ENCODE measurements around the gene SLITRK5. TPM values are rescaled to one million over a fixed set of nuclear protein-coding genes. Genes with fewer than 3 reads are reported as not detected.
A peak's percentile ranks its signal among the peaks of the same experiment; 100 is the strongest.

The SLITRK5 gene
- total and polyA plus RNA-seq, 2 experiments from 2014 or later = 0.50 to 1.6 TPM

DNA sequence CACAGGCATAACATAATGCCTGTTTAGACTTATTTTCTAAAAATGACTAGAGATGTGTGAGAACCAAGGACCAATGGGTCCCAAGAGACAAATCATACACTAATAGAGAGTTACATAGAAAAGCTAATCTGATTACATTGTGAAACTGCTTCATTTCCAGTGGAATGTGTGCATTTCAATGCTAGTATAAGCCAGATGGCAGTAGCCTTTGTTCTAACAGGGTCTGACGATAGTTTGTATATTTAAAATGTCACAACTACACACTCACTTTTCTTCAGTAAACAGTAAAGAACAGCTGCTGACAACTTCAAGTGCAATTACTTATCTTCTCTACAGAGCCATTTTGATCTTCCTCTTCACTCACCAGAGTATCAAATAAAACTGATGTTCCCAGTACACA, 4.3 kb upstream of the SLITRK5 start:
- no peak for ATAC-seq
- no peak for TF ChIP-seq STAT1 (IDR thresholded peaks at IDR 0.05; ENCODE audit: unreplicated experiment)
- TF ChIP-seq, protein P1, sequence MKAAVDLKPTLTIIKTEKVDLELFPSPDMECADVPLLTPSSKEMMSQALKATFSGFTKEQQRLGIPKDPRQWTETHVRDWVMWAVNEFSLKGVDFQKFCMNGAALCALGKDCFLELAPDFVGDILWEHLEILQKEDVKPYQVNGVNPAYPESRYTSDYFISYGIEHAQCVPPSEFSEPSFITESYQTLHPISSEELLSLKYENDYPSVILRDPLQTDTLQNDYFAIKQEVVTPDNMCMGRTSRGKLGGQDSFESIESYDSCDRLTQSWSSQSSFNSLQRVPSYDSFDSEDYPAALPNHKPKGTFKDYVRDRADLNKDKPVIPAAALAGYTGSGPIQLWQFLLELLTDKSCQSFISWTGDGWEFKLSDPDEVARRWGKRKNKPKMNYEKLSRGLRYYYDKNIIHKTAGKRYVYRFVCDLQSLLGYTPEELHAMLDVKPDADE (IDR thresholded peaks at IDR 0.05) = no peak
- TF ChIP-seq, protein P2, sequence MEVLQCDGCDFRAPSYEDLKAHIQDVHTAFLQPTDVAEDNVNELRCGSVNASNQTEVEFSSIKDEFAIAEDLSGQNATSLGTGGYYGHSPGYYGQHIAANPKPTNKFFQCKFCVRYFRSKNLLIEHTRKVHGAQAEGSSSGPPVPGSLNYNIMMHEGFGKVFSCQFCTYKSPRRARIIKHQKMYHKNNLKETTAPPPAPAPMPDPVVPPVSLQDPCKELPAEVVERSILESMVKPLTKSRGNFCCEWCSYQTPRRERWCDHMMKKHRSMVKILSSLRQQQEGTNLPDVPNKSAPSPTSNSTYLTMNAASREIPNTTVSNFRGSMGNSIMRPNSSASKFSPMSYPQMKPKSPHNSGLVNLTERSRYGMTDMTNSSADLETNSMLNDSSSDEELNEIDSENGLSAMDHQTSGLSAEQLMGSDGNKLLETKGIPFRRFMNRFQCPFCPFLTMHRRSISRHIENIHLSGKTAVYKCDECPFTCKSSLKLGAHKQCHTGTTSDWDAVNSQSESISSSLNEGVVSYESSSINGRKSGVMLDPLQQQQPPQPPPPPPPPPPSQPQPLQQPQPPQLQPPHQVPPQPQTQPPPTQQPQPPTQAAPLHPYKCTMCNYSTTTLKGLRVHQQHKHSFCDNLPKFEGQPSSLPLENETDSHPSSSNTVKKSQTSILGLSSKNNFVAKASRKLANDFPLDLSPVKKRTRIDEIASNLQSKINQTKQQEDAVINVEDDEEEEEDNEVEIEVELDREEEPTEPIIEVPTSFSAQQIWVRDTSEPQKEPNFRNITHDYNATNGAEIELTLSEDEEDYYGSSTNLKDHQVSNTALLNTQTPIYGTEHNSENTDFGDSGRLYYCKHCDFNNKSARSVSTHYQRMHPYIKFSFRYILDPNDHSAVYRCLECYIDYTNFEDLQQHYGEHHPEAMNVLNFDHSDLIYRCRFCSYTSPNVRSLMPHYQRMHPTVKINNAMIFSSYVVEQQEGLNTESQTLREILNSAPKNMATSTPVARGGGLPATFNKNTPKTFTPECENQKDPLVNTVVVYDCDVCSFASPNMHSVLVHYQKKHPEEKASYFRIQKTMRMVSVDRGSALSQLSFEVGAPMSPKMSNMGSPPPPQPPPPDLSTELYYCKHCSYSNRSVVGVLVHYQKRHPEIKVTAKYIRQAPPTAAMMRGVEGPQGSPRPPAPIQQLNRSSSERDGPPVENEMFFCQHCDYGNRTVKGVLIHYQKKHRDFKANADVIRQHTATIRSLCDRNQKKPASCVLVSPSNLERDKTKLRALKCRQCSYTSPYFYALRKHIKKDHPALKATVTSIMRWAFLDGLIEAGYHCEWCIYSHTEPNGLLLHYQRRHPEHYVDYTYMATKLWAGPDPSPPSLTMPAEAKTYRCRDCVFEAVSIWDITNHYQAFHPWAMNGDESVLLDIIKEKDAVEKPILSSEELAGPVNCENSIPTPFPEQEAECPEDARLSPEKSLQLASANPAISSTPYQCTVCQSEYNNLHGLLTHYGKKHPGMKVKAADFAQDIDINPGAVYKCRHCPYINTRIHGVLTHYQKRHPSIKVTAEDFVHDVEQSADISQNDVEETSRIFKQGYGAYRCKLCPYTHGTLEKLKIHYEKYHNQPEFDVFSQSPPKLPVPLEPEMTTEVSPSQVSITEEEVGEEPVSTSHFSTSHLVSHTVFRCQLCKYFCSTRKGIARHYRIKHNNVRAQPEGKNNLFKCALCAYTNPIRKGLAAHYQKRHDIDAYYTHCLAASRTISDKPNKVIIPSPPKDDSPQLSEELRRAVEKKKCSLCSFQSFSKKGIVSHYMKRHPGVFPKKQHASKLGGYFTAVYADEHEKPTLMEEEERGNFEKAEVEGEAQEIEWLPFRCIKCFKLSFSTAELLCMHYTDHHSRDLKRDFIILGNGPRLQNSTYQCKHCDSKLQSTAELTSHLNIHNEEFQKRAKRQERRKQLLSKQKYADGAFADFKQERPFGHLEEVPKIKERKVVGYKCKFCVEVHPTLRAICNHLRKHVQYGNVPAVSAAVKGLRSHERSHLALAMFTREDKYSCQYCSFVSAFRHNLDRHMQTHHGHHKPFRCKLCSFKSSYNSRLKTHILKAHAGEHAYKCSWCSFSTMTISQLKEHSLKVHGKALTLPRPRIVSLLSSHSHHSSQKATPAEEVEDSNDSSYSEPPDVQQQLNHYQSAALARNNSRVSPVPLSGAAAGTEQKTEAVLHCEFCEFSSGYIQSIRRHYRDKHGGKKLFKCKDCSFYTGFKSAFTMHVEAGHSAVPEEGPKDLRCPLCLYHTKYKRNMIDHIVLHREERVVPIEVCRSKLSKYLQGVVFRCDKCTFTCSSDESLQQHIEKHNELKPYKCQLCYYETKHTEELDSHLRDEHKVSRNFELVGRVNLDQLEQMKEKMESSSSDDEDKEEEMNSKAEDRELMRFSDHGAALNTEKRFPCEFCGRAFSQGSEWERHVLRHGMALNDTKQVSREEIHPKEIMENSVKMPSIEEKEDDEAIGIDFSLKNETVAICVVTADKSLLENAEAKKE (CRISPR knock-in tag; IDR thresholded peaks at IDR 0.05) = no peak
- TF ChIP-seq CREB1 (CRISPR knock-in tag; IDR thresholded peaks at IDR 0.05; ENCODE audit: low read depth) = no peak
- TF ChIP-seq NANOG (IDR thresholded peaks at IDR 0.05; ENCODE audit: borderline replicate concordance) = no peak
- TF ChIP-seq EZH2phosphoT487 (IDR thresholded peaks at IDR 0.05; ENCODE audit: unreplicated experiment) = no peak
- no peak for TF ChIP-seq EZH2 (IDR thresholded peaks at IDR 0.05; ENCODE audit: low read depth, unreplicated experiment)
- TF ChIP-seq, protein P3, sequence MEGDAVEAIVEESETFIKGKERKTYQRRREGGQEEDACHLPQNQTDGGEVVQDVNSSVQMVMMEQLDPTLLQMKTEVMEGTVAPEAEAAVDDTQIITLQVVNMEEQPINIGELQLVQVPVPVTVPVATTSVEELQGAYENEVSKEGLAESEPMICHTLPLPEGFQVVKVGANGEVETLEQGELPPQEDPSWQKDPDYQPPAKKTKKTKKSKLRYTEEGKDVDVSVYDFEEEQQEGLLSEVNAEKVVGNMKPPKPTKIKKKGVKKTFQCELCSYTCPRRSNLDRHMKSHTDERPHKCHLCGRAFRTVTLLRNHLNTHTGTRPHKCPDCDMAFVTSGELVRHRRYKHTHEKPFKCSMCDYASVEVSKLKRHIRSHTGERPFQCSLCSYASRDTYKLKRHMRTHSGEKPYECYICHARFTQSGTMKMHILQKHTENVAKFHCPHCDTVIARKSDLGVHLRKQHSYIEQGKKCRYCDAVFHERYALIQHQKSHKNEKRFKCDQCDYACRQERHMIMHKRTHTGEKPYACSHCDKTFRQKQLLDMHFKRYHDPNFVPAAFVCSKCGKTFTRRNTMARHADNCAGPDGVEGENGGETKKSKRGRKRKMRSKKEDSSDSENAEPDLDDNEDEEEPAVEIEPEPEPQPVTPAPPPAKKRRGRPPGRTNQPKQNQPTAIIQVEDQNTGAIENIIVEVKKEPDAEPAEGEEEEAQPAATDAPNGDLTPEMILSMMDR (conservative IDR thresholded peaks at IDR 0.05; ENCODE audit: low read depth in 2 of 2) = no peak
- no peak for TF ChIP-seq JUNB (IDR thresholded peaks at IDR 0.05; ENCODE audit: unreplicated experiment)
- no peak for TF ChIP-seq POLR2AphosphoS5 (IDR thresholded peaks at IDR 0.05; ENCODE audit: low read depth)
- no peak for TF ChIP-seq ZNF114 (CRISPR knock-in tag; IDR thresholded peaks at IDR 0.05)
- TF ChIP-seq, protein P4, sequence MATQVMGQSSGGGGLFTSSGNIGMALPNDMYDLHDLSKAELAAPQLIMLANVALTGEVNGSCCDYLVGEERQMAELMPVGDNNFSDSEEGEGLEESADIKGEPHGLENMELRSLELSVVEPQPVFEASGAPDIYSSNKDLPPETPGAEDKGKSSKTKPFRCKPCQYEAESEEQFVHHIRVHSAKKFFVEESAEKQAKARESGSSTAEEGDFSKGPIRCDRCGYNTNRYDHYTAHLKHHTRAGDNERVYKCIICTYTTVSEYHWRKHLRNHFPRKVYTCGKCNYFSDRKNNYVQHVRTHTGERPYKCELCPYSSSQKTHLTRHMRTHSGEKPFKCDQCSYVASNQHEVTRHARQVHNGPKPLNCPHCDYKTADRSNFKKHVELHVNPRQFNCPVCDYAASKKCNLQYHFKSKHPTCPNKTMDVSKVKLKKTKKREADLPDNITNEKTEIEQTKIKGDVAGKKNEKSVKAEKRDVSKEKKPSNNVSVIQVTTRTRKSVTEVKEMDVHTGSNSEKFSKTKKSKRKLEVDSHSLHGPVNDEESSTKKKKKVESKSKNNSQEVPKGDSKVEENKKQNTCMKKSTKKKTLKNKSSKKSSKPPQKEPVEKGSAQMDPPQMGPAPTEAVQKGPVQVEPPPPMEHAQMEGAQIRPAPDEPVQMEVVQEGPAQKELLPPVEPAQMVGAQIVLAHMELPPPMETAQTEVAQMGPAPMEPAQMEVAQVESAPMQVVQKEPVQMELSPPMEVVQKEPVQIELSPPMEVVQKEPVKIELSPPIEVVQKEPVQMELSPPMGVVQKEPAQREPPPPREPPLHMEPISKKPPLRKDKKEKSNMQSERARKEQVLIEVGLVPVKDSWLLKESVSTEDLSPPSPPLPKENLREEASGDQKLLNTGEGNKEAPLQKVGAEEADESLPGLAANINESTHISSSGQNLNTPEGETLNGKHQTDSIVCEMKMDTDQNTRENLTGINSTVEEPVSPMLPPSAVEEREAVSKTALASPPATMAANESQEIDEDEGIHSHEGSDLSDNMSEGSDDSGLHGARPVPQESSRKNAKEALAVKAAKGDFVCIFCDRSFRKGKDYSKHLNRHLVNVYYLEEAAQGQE (IDR thresholded peaks at IDR 0.05; ENCODE audit: unreplicated experiment) = no peak
- TF ChIP-seq ZNF331 (CRISPR knock-in tag; IDR thresholded peaks at IDR 0.05; ENCODE audit: low read depth) = no peak
- H3K9me3 Mint-ChIP-seq = no peaks in the 10 kb centered on the region; the same call in 2 of the 3 replicates

More for the DNA sequence above, 4.3 kb upstream of the SLITRK5 start:
- no peak for DNase-seq (ENCODE audit: low spot score)
- H3F3A ChIP-seq (replicated peaks; ENCODE audit: low read depth) = no peaks in the 10 kb centered on the region
- no peaks in the 10 kb centered on the region for H3K79me2 ChIP-seq (replicated peaks; ENCODE audit: insufficient read depth)
- no peaks in the 10 kb centered on the region for H3K36me3 ChIP-seq (ENCODE audit: insufficient read depth)
- Mint-ChIP-seq H3K36me3 (ENCODE audit: low read depth) (no peaks in the 10 kb centered on the region; the same call in 2 of the 3 replicates), H3K4me1 (peaks cover 12% of the 10 kb centered on the region), H3K4me3 (no peak overlapping the region), H3K27ac (no peak overlapping the region), H3K27me3 (ENCODE audit: insufficient read depth, low read depth, poor library complexity) (peaks cover 4% of the 10 kb centered on the region)
- no peak overlapping the region for H3K4me3 ChIP-seq
- peak overlapping the region; percentile 34; the same call in 1 of the 2 replicates for H3K4me2 ChIP-seq
- no peaks in the 10 kb centered on the region for H3K9me2 ChIP-seq (ENCODE audit: insufficient read depth)
- H3K27me3 ChIP-seq (ENCODE audit: insufficient read depth) = peaks cover 10% of the 10 kb centered on the region
- H3K4me1 ChIP-seq (ENCODE audit: insufficient read depth) = peaks cover 30% of the 10 kb centered on the region
- 0 out of 2 replicates have a peak overlapping the region, but pooled peaks have one; percentile 6 for H2AFZ ChIP-seq
- no peaks in the 10 kb centered on the region for H4K20me1 ChIP-seq (replicated peaks; ENCODE audit: insufficient read depth)
- no peak overlapping the region for H3K27ac ChIP-seq (ENCODE audit: low read depth)

Measured in GM23338 (cell line).